Ovary (tissue), 1 donor: ENCODE measurements around the gene CHAC2.

ENCODE experiments used
- EP300 ChIP-seq: sonication (generic); formaldehyde crosslinking; IDR thresholded peaks from one replicate; pipeline ENCODE4 v1.6.1; 2017; ENCODE audit warnings: antibody characterized with exemption
- POLR2A ChIP-seq: fragments of 450-650 bp; IDR thresholded peaks from one replicate; pipeline ENCODE4 v1.6.1; 2017; ENCODE audit warnings: antibody characterized with exemption, mild to moderate bottlenecking, moderate library complexity

DNA sequence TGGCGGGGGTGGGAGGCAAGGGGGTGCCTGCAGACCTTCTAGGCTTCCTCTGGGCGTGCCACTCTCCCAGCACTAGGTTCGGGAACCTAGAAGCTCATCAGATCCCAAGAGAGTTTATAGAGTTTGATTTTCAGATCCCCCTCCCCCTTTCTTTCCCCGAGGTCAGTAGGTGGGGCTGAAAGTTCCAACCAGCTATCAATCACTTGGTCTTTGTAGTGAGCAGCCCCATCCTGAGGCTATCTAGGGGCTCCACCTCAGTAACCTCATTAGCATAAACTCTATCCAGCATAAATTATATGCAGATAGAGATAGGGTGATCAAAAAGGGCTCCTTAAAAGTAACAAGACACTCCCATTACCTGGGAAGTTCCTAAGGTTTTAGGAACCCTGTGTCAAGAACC, 52.0 kb downstream of the CHAC2 start:
- TF ChIP-seq EP300, result no peak
- no peak for TF ChIP-seq POLR2A
